Smooth muscle cell (in vitro differentiated cells): ENCODE results near the gene PXDN. TPM values are rescaled to one million over a fixed set of nuclear protein-coding genes. Genes with fewer than 3 reads are reported as not detected.

Experiments used
- DNase-seq: peaks from one replicate; lab custom pipeline; 2025; ENCODE audit not compliant: unreplicated experiment; lab: John Stamatoyannopoulos, UW
- H2AFZ ChIP-seq: fragments of 200-600 bp; sonication (generic); 2 replicates; pipeline ENCODE4 v1.6.0; 2016; ENCODE audit warnings: antibody characterized with exemption, low read depth, mild to moderate bottlenecking
- H3F3A ChIP-seq: fragments of 200-600 bp; sonication (generic); 2 replicates; pipeline ENCODE4 v1.6.0; 2017; ENCODE audit warnings: antibody characterized with exemption, low read depth
- H3K27ac ChIP-seq: fragments of 200-600 bp; sonication (generic); 2 replicates; pipeline ENCODE4 v1.5.1; 2016; ENCODE audit warnings: low read depth, mild to moderate bottlenecking
- H3K27me3 ChIP-seq: fragments of 200-600 bp; sonication (generic); 2 replicates; pipeline ENCODE4 v1.6.1; 2016; ENCODE audit warnings: low read depth, mild to moderate bottlenecking
- H3K36me3 ChIP-seq: fragments of 200-600 bp; sonication (generic); 2 replicates; pipeline ENCODE4 v1.5.1; 2016; ENCODE audit warnings: low read depth
- H3K4me1 ChIP-seq: fragments of 200-600 bp; sonication (generic); 2 replicates; pipeline ENCODE4 v1.5.1; 2016; ENCODE audit warnings: low read depth
- H3K4me2 ChIP-seq: fragments of 200-600 bp; sonication (generic); 2 replicates; pipeline ENCODE4 v1.6.0; 2016; ENCODE audit warnings: mild to moderate bottlenecking
- H3K4me3 ChIP-seq: fragments of 200-600 bp; sonication (generic); 2 replicates; pipeline ENCODE4 v1.5.1; 2016; ENCODE audit warnings: mild to moderate bottlenecking
- H3K79me2 ChIP-seq: fragments of 200-600 bp; sonication (generic); 2 replicates; pipeline ENCODE4 v1.6.0; 2016; ENCODE audit warnings: low read depth, mild to moderate bottlenecking
- H3K9ac ChIP-seq: fragments of 200-600 bp; sonication (generic); 2 replicates; pipeline ENCODE4 v1.6.0; 2016; ENCODE audit warnings: low read depth
- H3K9me3 ChIP-seq: fragments of 200-600 bp; sonication (generic); replicated peaks from 2 replicates; pipeline ENCODE4 v1.5.1; 2016; ENCODE audit warnings: low read depth
- H4K20me1 ChIP-seq: fragments of 200-600 bp; sonication (generic); 2 replicates; pipeline ENCODE4 v1.6.0; 2016; ENCODE audit warnings: low read depth
- WGBS: methylation state at CpG from one replicate; pipeline ENCODE4 v1.1.7; 2016; ENCODE audit warnings: low lambda C conversion rate; 5-methylcytosine and 5-hydroxymethylcytosine counted together
- polyA plus RNA-seq: library from polyadenylated mRNA; unstranded; fragments of >200 nt; fragmentation: Nextera tagmentation; extraction: Ambion mirVana; gene quantifications from 2 replicates; pipeline ENCODE4 v1.2.1, GENCODE V29; 2016
- total RNA-seq: library from RNA; depleted of rRNA; stranded (reverse); fragments of >200 nt; gene quantifications from 2 replicates; pipeline ENCODE4 v1.2.3, GENCODE V29; 2014
- TF ChIP-seq, protein P1 (sequence below): fragments of 200-600 bp; sonication (generic); IDR thresholded peaks from 2 replicates; pipeline ENCODE4 v1.5.1; 2017; ENCODE audit warnings: borderline replicate concordance, mild to moderate bottlenecking, antibody characterized with exemption; ENCODE audit not compliant: insufficient read depth, poor library complexity, severe bottlenecking

The PXDN gene
- total and polyA plus RNA-seq, 2 experiments from 2014 or later: 328 to 333 TPM

DNA sequence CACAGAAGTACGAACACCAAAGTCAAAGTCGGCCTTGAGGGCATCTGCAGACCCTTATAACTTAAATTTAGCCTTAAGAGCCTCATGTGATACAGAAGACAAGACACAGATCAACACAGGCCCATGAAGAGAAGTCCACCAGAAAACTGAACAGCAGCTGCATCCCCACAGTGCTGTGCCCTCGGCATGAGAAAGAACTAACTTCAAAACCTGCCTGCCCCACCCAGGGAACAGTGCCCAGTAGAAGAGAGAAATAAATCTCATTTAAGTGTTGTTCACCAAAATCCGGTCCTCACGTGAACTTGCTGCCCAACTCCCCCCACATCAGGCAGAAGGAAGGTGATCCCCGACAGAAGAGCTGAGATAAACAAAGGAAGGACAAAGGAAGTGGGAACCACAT lies 73.7 kb downstream of the PXDN start:
- peaks cover 29% of the 10 kb centered on the region for H3K36me3 ChIP-seq
- H3K79me2 ChIP-seq: peaks cover 50% of the 10 kb centered on the region
- no peak overlapping the region for H2AFZ ChIP-seq
- H3F3A ChIP-seq: no peaks in the 10 kb centered on the region
- TF ChIP-seq, protein P1, sequence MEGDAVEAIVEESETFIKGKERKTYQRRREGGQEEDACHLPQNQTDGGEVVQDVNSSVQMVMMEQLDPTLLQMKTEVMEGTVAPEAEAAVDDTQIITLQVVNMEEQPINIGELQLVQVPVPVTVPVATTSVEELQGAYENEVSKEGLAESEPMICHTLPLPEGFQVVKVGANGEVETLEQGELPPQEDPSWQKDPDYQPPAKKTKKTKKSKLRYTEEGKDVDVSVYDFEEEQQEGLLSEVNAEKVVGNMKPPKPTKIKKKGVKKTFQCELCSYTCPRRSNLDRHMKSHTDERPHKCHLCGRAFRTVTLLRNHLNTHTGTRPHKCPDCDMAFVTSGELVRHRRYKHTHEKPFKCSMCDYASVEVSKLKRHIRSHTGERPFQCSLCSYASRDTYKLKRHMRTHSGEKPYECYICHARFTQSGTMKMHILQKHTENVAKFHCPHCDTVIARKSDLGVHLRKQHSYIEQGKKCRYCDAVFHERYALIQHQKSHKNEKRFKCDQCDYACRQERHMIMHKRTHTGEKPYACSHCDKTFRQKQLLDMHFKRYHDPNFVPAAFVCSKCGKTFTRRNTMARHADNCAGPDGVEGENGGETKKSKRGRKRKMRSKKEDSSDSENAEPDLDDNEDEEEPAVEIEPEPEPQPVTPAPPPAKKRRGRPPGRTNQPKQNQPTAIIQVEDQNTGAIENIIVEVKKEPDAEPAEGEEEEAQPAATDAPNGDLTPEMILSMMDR: no peak
- H3K27ac ChIP-seq: no peak overlapping the region
- H3K9me3 ChIP-seq: no peaks in the 10 kb centered on the region
- H3K4me3 ChIP-seq: no peak overlapping the region
- no peaks in the 10 kb centered on the region for H3K4me1 ChIP-seq
- no peak overlapping the region for H3K9ac ChIP-seq
- H4K20me1 ChIP-seq: peaks cover 81% of the 10 kb centered on the region
- WGBS: 92% methylated on average over 6 of the region's 6 CpGs
- H3K4me2 ChIP-seq: no peak overlapping the region
- H3K27me3 ChIP-seq: no peaks in the 10 kb centered on the region
- DNase-seq: no peak

DNA sequence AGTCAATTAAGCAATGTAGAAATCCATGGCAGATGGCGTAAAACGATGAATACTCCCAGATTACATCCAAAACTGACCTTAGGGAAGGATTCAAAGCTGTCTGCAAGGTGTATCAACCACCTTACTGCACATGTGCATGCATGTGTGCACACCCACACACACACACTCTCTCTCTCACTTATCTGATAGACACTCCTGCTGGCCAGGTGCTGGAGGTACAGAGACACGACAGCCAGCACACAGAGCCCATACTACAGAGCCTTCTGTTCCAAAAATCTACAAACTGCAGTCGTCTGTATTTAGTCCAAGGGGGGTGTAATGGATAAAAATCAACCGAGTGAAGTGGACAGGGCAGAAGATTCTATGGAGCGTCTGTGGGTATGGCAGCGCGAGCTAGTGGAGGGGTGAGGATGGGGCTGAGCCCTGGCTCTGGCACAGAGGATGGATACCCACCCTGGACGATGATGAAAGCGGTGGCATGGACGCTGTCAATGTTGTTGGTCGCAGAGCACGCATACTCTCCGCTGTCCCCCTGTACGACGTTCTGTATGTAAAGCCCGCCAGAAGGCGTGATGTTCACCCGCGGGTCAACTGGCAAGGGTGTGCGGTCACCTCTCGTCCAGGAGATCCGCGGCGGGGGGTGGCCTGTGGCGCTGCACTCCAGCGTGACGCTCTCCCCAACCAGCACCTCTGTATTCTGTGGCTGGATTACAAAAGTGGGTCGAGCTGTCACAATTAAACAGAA lies 78.4 kb downstream of the PXDN start:
- Histone ChIP-seq H2AFZ (no peak overlapping the region), H4K20me1 (peaks cover 65% of the 10 kb centered on the region), H3K4me2 (no peak overlapping the region), H3K27ac (no peak overlapping the region), H3K9me3 (no peaks in the 10 kb centered on the region), H3F3A (no peaks in the 10 kb centered on the region), H3K4me1 (no peaks in the 10 kb centered on the region), H3K27me3 (no peaks in the 10 kb centered on the region), H3K4me3 (no peak overlapping the region), H3K36me3 (peaks cover 14% of the 10 kb centered on the region), H3K9ac (no peak overlapping the region), H3K79me2 (peaks cover 41% of the 10 kb centered on the region)
- TF ChIP-seq, protein P1: no peak
- no peak for DNase-seq
- 98% methylated on average over 29 of the region's 29 CpGs for WGBS

DNA sequence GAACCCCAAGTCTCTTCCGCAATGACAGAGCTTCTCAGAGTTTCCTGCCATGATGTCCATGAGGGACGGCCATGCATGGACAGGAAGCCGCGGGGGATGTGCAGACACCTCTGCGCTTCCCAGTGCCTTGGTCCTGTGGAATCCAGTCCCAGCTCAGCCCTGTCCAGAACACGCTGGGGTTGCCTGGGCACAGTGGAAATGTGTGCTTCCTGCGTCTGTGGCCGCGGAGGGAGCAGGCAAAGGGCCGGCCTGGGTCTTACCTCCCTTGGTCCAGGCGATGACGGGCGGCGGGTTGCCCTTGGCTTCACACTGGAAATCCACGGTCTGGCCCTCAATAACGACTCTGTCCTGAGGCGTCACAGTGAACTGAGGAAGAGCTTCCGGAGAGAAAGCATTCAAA lies 79.6 kb downstream of the PXDN start:
- no peaks in the 10 kb centered on the region for H3K9me3 ChIP-seq
- no peak for DNase-seq

More for the DNA sequence above, 79.6 kb downstream of the PXDN start:
- Histone ChIP-seq H3K4me1 (no peaks in the 10 kb centered on the region), H3K79me2 (peaks cover 30% of the 10 kb centered on the region), H3K4me3 (no peak overlapping the region), H3F3A (no peaks in the 10 kb centered on the region), H3K9ac (no peak overlapping the region), H4K20me1 (peaks cover 55% of the 10 kb centered on the region), H3K27ac (no peak overlapping the region), H3K4me2 (no peak overlapping the region), H2AFZ (no peak overlapping the region), H3K27me3 (no peaks in the 10 kb centered on the region), H3K36me3 (peaks cover 14% of the 10 kb centered on the region)
- WGBS: 97% methylated on average over 18 of the region's 18 CpGs
- TF ChIP-seq, protein P1: no peak
